H9 (cell line): Measurements from ENCODE around the gene DAZAP1. TPM values are rescaled to one million over a fixed set of nuclear protein-coding genes. Genes with fewer than 3 reads are reported as not detected.

ENCODE experiments used
- DNase-seq: peaks from one replicate; pipeline ENCODE4 v3.0.0-alpha.2; 2017
- H2AFZ ChIP-seq: one replicate; pipeline ENCODE4 v1.6.1; 2013; ENCODE audit warnings: mild to moderate bottlenecking, low read length, control low read depth, moderate library complexity
- H2AK5ac ChIP-seq: 2 replicates; pipeline ENCODE4 v1.6.1; 2013; ENCODE audit warnings: low read length, control low read depth, mixed read lengths; ENCODE audit not compliant: insufficient read length
- H2BK120ac ChIP-seq: one replicate; pipeline ENCODE4 v1.6.1; 2013; ENCODE audit warnings: low read depth, mild to moderate bottlenecking, low read length, control low read depth, inconsistent platforms; ENCODE audit not compliant: poor library complexity, severe bottlenecking
- H2BK12ac ChIP-seq: 2 replicates; pipeline ENCODE4 v1.6.1; 2013; ENCODE audit warnings: low read length, control low read depth, mixed read lengths, low read depth; ENCODE audit not compliant: insufficient read length
- H2BK15ac ChIP-seq: 2 replicates; pipeline ENCODE4 v1.6.1; 2013; ENCODE audit warnings: low read depth, low read length, control low read depth
- H2BK20ac ChIP-seq: one replicate; pipeline ENCODE4 v1.6.1; 2013; ENCODE audit warnings: low read depth, mild to moderate bottlenecking, low read length, control low read depth, inconsistent platforms; ENCODE audit not compliant: poor library complexity, severe bottlenecking
- H2BK5ac ChIP-seq: 2 replicates; pipeline ENCODE4 v1.6.1; 2013; ENCODE audit warnings: low read length, control low read depth, mixed read lengths; ENCODE audit not compliant: insufficient read length
- H3K14ac ChIP-seq: 2 replicates; pipeline ENCODE4 v1.6.1; 2013; ENCODE audit warnings: low read length, control low read depth; ENCODE audit not compliant: insufficient read depth
- H3K18ac ChIP-seq: 2 replicates; pipeline ENCODE4 v1.6.1; 2013; ENCODE audit warnings: low read depth, mild to moderate bottlenecking, mixed read lengths, low read length, control low read depth; ENCODE audit not compliant: insufficient read length
- H3K23ac ChIP-seq: 2 replicates; pipeline ENCODE4 v1.6.1; 2013; ENCODE audit warnings: low read length, control low read depth, mixed read lengths, low read depth; ENCODE audit not compliant: insufficient read length
- H3K23me2 ChIP-seq: 2 replicates; pipeline ENCODE4 v1.6.1; 2013; ENCODE audit warnings: low read depth, mild to moderate bottlenecking, mixed read lengths, low read length, control low read depth; ENCODE audit not compliant: insufficient read length, poor library complexity, severe bottlenecking
- H3K27ac ChIP-seq: 2 replicates; pipeline ENCODE4 v1.5.1; 2013; ENCODE audit warnings: low read length, control low read depth, mixed read lengths, low read depth; ENCODE audit not compliant: insufficient read length
- H3K27me3 ChIP-seq: 2 replicates; pipeline ENCODE4 v1.6.1; 2013; ENCODE audit warnings: low read length, control low read depth, inconsistent platforms; ENCODE audit not compliant: insufficient read depth
- H3K4ac ChIP-seq: 2 replicates; pipeline ENCODE4 v1.6.1; 2013; ENCODE audit warnings: low read depth, mild to moderate bottlenecking, control low read depth, inconsistent platforms, low read length, moderate library complexity
- H3K4me1 ChIP-seq: 2 replicates; pipeline ENCODE4 v1.6.1; 2013; ENCODE audit warnings: low read length, control low read depth, inconsistent platforms; ENCODE audit not compliant: insufficient read depth
- H3K4me2 ChIP-seq: 2 replicates; pipeline ENCODE4 v1.6.1; 2013; ENCODE audit warnings: low read length, control low read depth, mixed read lengths; ENCODE audit not compliant: insufficient read length, insufficient read depth
- H3K56ac ChIP-seq: 2 replicates; pipeline ENCODE4 v1.6.1; 2013; ENCODE audit warnings: low read depth, mild to moderate bottlenecking, mixed read lengths, low read length, control low read depth; ENCODE audit not compliant: insufficient read length
- H3K79me1 ChIP-seq: 2 replicates; pipeline ENCODE4 v1.6.1; 2013; ENCODE audit warnings: low read depth, mild to moderate bottlenecking, moderate library complexity, low read length, control low read depth, inconsistent platforms; ENCODE audit not compliant: insufficient read depth, poor library complexity, severe bottlenecking
- H3K79me2 ChIP-seq: 2 replicates; pipeline ENCODE4 v1.6.1; 2013; ENCODE audit warnings: low read length, control low read depth, inconsistent platforms; ENCODE audit not compliant: insufficient read depth
- H3K9ac ChIP-seq: 2 replicates; pipeline ENCODE4 v1.6.1; 2013; ENCODE audit warnings: low read length, control low read depth, mixed read lengths; ENCODE audit not compliant: insufficient read length; ENCODE audit errors: extremely low read depth
- H3K9me3 ChIP-seq: one replicate; pipeline ENCODE4 v1.6.1; 2013; ENCODE audit warnings: low read depth, low read length, inconsistent platforms; ENCODE audit not compliant: control insufficient read depth
- H3T11ph ChIP-seq: one replicate; pipeline ENCODE4 v1.6.1; 2013; ENCODE audit warnings: mild to moderate bottlenecking, low read length, control low read depth, inconsistent platforms
- H4K20me1 ChIP-seq: one replicate; pipeline ENCODE4 v1.6.1; 2013; ENCODE audit not compliant: control insufficient read depth, insufficient read length, insufficient read depth
- H4K5ac ChIP-seq: 2 replicates; pipeline ENCODE4 v1.6.1; 2013; ENCODE audit warnings: low read depth, mild to moderate bottlenecking, mixed read lengths, low read length, control low read depth; ENCODE audit not compliant: insufficient read length
- H4K8ac ChIP-seq: replicated peaks from 2 replicates; pipeline ENCODE4 v1.6.1; 2013; ENCODE audit warnings: low read length, control low read depth, mixed read lengths, low read depth; ENCODE audit not compliant: insufficient read length
- H4K91ac ChIP-seq: 2 replicates; pipeline ENCODE4 v1.6.1; 2013; ENCODE audit warnings: low read depth, mild to moderate bottlenecking, moderate library complexity, mixed read lengths, low read length, control low read depth; ENCODE audit not compliant: insufficient read length
- H3K27ac Mint-ChIP-seq, 3 experiments: 2 replicates in 2 of 3; 3 replicates in 1 of 3; pipeline ENCODE4 v1.8.0; 2020 to 2021; ENCODE audit warnings: mixed read lengths in 3 of 3, mild to moderate bottlenecking in 1 of 3, moderate library complexity in 1 of 3
- H3K27me3 Mint-ChIP-seq: 2 replicates; pipeline ENCODE4 v1.8.0; 2021; ENCODE audit warnings: low read depth, mild to moderate bottlenecking, moderate library complexity, mixed read lengths
- H3K36me3 Mint-ChIP-seq, 3 experiments: 2 replicates in 2 of 3; 3 replicates in 1 of 3; pipeline ENCODE4 v1.8.0; 2020 to 2021; ENCODE audit warnings: low read depth in 3 of 3, mixed read lengths in 3 of 3; ENCODE audit not compliant: insufficient read depth in 1 of 3
- H3K4me1 Mint-ChIP-seq, 2 experiments: 2 replicates each; pipeline ENCODE4 v1.8.0; 2020; ENCODE audit warnings: mixed read lengths in 2 of 2
- H3K4me3 Mint-ChIP-seq, 2 experiments: 2 replicates in 1 of 2; 3 replicates in 1 of 2; pipeline ENCODE4 v1.8.0; 2020 to 2021; ENCODE audit warnings: mild to moderate bottlenecking in 2 of 2, mixed read lengths in 2 of 2, moderate library complexity in 1 of 2
- H3K9me3 Mint-ChIP-seq, 2 experiments: 2 replicates in 1 of 2; 3 replicates in 1 of 2; pipeline ENCODE4 v1.8.0; 2020; ENCODE audit warnings: mild to moderate bottlenecking in 2 of 2, mixed read lengths in 2 of 2, moderate library complexity in 1 of 2
- CTCF ChIP-seq: fragments of 200-600 bp; sonication (generic); conservative IDR thresholded peaks from 3 replicates; pipeline ENCODE4 v1.8.0; 2021; ENCODE audit warnings: antibody characterized with exemption, mild to moderate bottlenecking
- WGBS: extraction: QIAGEN DNeasy Blood & Tissue Kit; methylation state at CpG from one replicate; pipeline ENCODE4 v1.1.7; 2013; ENCODE audit warnings: missing lambda C conversion rate, low lambda C conversion rate, mixed read lengths; ENCODE audit not compliant: insufficient read length; ENCODE audit errors: extremely low coverage; 5-methylcytosine and 5-hydroxymethylcytosine counted together
- total RNA-seq: library from RNA; stranded (reverse); gene quantifications from 2 replicates; pipeline ENCODE4 v1.2.1, GENCODE V29; 2021

The DAZAP1 gene
- total RNA-seq, 1 experiment from 2014 or later: 265 TPM

GRCh38 chr19:1369214-1369805, 38.1 kb upstream of the DAZAP1 start:
- Histone ChIP-seq H2AFZ (no peak overlapping the region), H3K79me1 (no peaks in the 10 kb centered on the region), H3K27ac (no peak overlapping the region), H4K5ac (no peak overlapping the region), H4K20me1 (no peaks in the 10 kb centered on the region), H3K23me2 (no peaks in the 10 kb centered on the region), H3K4ac (no peak overlapping the region), H3T11ph (no peak overlapping the region), H2AK5ac (no peak overlapping the region), H2BK5ac (no peak overlapping the region), H3K79me2 (no peaks in the 10 kb centered on the region), H2BK120ac (no peak overlapping the region), H2BK20ac (no peak overlapping the region), H2BK12ac (no peak overlapping the region), H3K56ac (no peak overlapping the region), H3K23ac (no peak overlapping the region), H3K18ac (no peak overlapping the region), H3K27me3 (no peaks in the 10 kb centered on the region), H3K4me2 (no peak overlapping the region), H2BK15ac (no peak overlapping the region), H3K9ac (no peak overlapping the region), H3K14ac (no peak overlapping the region; the same call in 1 of the 2 replicates), H3K9me3 (no peaks in the 10 kb centered on the region), H4K91ac (no peak overlapping the region), H4K8ac (no peak overlapping the region), H3K4me1 (no peaks in the 10 kb centered on the region)
- no peak for DNase-seq
- WGBS: no CpG with 5 or more reads among the region's 18 CpGs
- Mint-ChIP-seq H3K9me3 (no peaks in the 10 kb centered on the region), H3K27ac (peak overlapping the region in 1 of 3 experiments; percentile 67; a peak in 1 of 7 replicates), H3K27me3 (no peaks in the 10 kb centered on the region), H3K4me1 (no peaks in the 10 kb centered on the region), H3K36me3 (peaks cover 31 to 80% (median 76%) of the 10 kb centered on the region in 3 experiments), H3K4me3 (no peak overlapping the region; a peak in 1 of 5 replicates)
- TF ChIP-seq CTCF: no peak
